Aorta (tissue), 5 donors: ENCODE results near the gene GALNT10. TPM values are rescaled to one million over a fixed set of nuclear protein-coding genes. Genes with fewer than 3 reads are reported as not detected.

Experiments
- ATAC-seq: fragments of 200-7000 bp; cut with Tn5 transposase; one replicate; pipeline ENCODE4 v1.9.1; 2022; ENCODE audit warnings: moderate library complexity; ENCODE audit not compliant: low FRiP score
- DNase-seq, 2 donors: peaks; one replicate each; pipeline ENCODE4 v3.0.0-alpha.2; 2020
- H3K27ac ChIP-seq, 2 donors: one replicate each; pipeline ENCODE4 v1.5.1; 2013; ENCODE audit warnings: low read length in 2 of 2, mild to moderate bottlenecking in 2 of 2, moderate library complexity in 2 of 2, control low read depth in 1 of 2, inconsistent platforms in 1 of 2, low read depth in 1 of 2
- H3K27me3 ChIP-seq, 2 donors: one replicate each; pipeline ENCODE4 v1.6.1; 2013; ENCODE audit warnings: control low read depth in 1 of 2, low read length in 1 of 2, mild to moderate bottlenecking in 1 of 2, moderate library complexity in 1 of 2; ENCODE audit not compliant: insufficient read depth in 2 of 2, control insufficient read depth in 1 of 2
- H3K36me3 ChIP-seq, 2 donors: one replicate each; pipeline ENCODE4 v1.6.1; 2013; ENCODE audit warnings: control low read depth in 1 of 2, low read length in 1 of 2, mild to moderate bottlenecking in 1 of 2; ENCODE audit not compliant: insufficient read depth in 2 of 2, control insufficient read depth in 1 of 2
- H3K4me1 ChIP-seq, 2 donors: one replicate each; pipeline ENCODE4 v1.6.1; 2013; ENCODE audit warnings: low read length in 2 of 2, control low read depth in 1 of 2, mild to moderate bottlenecking in 1 of 2, moderate library complexity in 1 of 2; ENCODE audit not compliant: insufficient read depth in 2 of 2, control insufficient read depth in 1 of 2
- H3K4me3 ChIP-seq, 2 donors: one replicate each; pipeline ENCODE4 v1.5.1; 2013; ENCODE audit warnings: low read length in 2 of 2, control low read depth in 1 of 2, mild to moderate bottlenecking in 1 of 2
- H3K9me3 ChIP-seq: one replicate; pipeline ENCODE4 v1.6.1; 2013; ENCODE audit warnings: mild to moderate bottlenecking, low read length; ENCODE audit not compliant: control insufficient read depth
- WGBS, 2 donors: extraction: QIAGEN DNeasy Blood & Tissue Kit; methylation state at CpG; one replicate each; pipeline ENCODE4 v1.1.7; 2013; 5-methylcytosine and 5-hydroxymethylcytosine counted together
- intact Hi-C, 2 donors: fragments of 100-400 bp; cut with DNase I; formaldehyde crosslinking; loops; one replicate each; pipeline versions ENCODE4 v1.14.2 to v1.15.0; 2022
- polyA plus RNA-seq, 2 donors: library from polyadenylated mRNA; stranded (reverse); fragments of 200-250 nt; gene quantifications; one replicate each; pipeline ENCODE4 v1.2.3, GENCODE V29; 2013
- total RNA-seq, 2 donors: library from RNA; stranded (reverse); fragmentation: NEBNext Ultra II Directional; extraction: Animal tissue kit (Norgen Biotek cat#: 25700); gene quantifications; one replicate each; pipeline ENCODE4 v1.2.1, GENCODE V29; 2021
- donor health status: healthy with polysubstance abuse.
- donor health status: Bipolar disorder and iron deficiency.
- donor health status: DM: no; HTN: no; CAD: no.
- donor health status: DM: no; HTN: no; CAD: no.
- donor health status: DM: yes; HTN: yes; CAD: no.

The GALNT10 gene
- total and polyA plus RNA-seq, 4 donors, result 9.1 to 44.2 (median 26.7) TPM

DNA sequence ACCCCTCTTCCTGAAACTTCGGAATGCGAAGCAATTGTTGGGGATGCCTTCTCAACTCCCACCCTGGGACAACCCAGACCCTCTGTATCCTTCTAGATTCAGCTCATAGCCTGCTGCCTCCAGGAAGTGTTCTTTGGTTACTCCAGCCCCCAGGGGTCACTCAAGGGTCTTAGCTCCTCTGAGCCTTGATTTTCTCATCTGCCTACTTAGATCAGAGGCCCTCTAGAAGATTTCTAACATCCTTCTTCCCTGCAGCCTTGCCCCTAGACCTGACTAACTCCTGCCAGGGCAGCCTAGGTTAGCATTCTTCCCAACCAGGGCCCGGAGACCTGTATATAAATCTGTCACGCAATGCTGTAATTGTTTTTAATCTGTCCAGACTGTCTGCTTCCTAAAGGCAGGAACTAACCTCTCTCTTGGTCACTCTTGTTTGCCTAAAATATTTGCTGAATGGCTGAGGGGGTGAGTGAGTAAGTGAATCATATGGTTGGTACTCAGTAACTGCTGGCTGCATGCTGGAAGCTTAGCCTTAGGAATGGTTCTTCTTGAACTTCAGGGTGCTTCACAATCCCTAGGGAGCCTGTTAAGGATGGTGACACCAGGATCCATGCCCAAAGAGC lies 8.2 kb downstream of the GALNT10 start:
- Histone ChIP-seq H3K9me3 (no peaks in the 10 kb centered on the region), H3K27me3 (no peaks in the 10 kb centered on the region), H3K36me3 (no peaks in the 10 kb centered on the region), H3K27ac (no peak overlapping the region), H3K4me1 (peaks cover 0 to 3% of the 10 kb centered on the region in 2 donors), H3K4me3 (no peak overlapping the region)
- intact Hi-C loops, result loop anchor here in 1 of 2 donors (5.0 to 10.0 kb wide), 2 partner anchors 86 to 159 kb away; no protein-coding TSS in a partner anchor
- WGBS, 2 donors, result 84 to 85% methylated on average over 4 of the region's 4 CpGs
- DNase-seq, result no peak
- no peak for ATAC-seq

DNA sequence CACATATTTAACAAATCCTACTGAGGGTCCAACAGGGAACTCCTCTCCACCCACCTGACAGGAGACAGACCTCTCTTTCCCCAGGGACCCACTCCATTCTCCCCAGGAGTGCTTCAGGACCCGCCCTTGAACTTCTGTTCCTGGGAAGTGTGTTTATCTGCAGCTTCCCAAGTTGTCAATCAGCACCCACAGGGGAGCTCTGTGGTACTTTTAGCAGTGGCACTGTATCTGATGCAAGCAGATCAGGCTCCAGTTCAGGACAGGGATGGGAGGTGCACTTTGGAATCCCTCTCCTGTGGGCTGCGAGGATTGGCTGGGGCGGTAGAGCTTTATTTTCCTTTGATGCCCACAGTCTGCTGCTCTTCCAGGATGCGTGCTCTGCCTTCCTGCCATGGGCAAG lies 8.7 kb downstream of the GALNT10 start:
- no peaks in the 10 kb centered on the region for H3K27me3 ChIP-seq
- peaks cover 0 to 3% of the 10 kb centered on the region in 2 donors for H3K4me1 ChIP-seq
- 95 to 99% methylated on average over 4 of the region's 4 CpGs for WGBS, 2 donors

DNA sequence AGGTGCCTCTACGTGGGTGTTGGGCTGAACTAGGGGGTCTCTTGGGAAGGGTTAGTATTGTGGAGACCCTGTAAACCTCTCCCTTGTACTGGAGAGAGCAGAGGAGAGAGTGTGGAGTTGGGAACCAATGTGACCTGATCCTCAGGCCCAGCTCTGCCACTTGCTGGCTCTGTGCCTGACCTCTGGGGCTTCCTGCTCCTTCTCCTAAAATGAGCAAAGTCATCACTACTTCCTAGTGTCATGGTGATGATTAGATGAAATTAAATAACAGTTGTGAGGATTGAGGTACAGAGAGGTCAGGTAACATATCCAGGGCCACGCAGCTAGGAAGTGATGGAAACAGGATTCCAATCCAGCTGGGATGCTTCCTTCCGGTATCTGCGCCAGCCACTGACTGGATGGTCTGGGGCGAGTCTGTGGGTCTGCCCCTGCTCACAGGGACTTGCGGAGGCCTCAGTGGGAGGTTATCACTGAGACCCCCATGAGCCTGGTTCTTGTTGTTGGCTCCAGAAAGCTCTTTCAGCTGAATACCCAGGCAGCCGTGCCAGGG lies 9.2 kb downstream of the GALNT10 start:
- intact Hi-C loops, result loop anchor here in 1 of 2 donors (5.0 to 10.0 kb wide), 2 partner anchors 85 to 158 kb away; no protein-coding TSS in a partner anchor
- WGBS, 2 donors, result 92 to 95% methylated on average over 7 of the region's 7 CpGs
- no peak overlapping the region for H3K4me3 ChIP-seq
- ATAC-seq, result no peak
- no peaks in the 10 kb centered on the region for H3K27me3 ChIP-seq
- no peaks in the 10 kb centered on the region for H3K36me3 ChIP-seq
- H3K27ac ChIP-seq, result no peak overlapping the region
- no peaks in the 10 kb centered on the region for H3K9me3 ChIP-seq
- no peak for DNase-seq
- H3K4me1 ChIP-seq, result no peaks in the 10 kb centered on the region

More for the DNA sequence above, 8.7 kb downstream of the GALNT10 start:
- Histone ChIP-seq H3K9me3 (no peaks in the 10 kb centered on the region), H3K4me3 (no peak overlapping the region), H3K36me3 (no peaks in the 10 kb centered on the region), H3K27ac (no peak overlapping the region)
- no peak for DNase-seq
- ATAC-seq, result no peak
- intact Hi-C loops, result loop anchor here in 1 of 2 donors (5.0 to 10.0 kb wide), 2 partner anchors 86 to 158 kb away; no protein-coding TSS in a partner anchor

DNA sequence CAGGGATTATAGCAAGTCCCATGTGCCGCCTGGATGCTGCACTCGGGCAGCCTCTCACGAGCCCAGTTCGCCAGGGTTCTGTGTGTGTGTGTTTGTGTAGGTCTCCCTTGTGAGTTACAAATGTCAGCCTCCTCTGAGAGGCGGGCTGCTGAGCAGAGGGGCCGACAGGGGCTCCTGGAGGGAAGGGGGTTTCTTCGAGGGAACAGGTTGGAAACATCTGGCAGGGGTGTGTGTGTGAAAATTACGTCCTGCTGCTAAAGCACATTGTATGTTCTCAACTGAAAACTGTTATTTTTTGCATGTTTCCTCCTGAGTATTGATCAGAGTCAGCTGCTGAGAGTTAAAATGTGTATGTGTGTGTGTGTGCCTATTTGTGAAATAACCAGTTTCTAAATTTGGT lies 9.7 kb downstream of the GALNT10 start:
- H3K4me1 ChIP-seq, result no peaks in the 10 kb centered on the region
- no peaks in the 10 kb centered on the region for H3K36me3 ChIP-seq
- H3K27me3 ChIP-seq, result no peaks in the 10 kb centered on the region
- 94 to 95% methylated on average over 8 of the region's 8 CpGs for WGBS, 2 donors
- H3K4me3 ChIP-seq, result no peak overlapping the region
- H3K9me3 ChIP-seq, result no peaks in the 10 kb centered on the region
- ATAC-seq (no peak), DNase-seq (no peak)
- intact Hi-C loops, result no loop called here
- H3K27ac ChIP-seq, result no peak overlapping the region

DNA sequence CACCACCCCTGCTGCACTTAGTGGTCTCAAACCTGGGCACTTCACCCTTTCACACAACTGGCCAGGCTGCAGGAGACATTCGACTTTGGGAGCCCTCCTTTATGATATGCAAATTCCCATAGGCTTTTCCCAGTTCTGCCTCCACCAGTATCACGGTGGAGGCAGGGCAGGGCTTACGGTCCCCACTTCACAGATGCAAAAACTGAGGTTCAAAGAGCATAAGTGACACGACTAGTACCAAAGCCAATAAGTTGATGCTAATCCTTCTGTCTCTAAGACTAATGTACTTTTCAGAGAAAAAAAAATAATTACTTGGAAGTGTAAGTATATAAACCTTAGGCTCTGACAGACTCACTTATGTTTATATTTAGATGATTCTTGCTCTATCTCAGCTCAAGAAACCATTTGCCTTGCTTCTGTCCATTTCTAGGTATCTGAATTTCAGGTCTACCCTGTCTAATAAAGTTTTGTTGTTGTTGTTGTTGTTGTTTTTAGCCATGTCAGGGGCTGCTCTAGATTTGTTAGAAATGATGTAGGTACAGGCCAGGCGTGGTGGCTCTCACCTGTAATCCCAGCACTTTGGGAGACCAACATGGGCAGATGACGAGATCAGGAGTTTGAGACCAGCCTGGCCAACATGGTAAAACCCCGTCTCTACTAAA lies 10.7 kb downstream of the GALNT10 start:
- Histone ChIP-seq H3K27me3 (no peaks in the 10 kb centered on the region), H3K4me1 (no peaks in the 10 kb centered on the region), H3K27ac (no peak overlapping the region), H3K9me3 (no peaks in the 10 kb centered on the region), H3K4me3 (no peak overlapping the region), H3K36me3 (no peaks in the 10 kb centered on the region)
- WGBS, 2 donors, result 91% methylated on average over 7 of the region's 7 CpGs
- DNase-seq (no peak), ATAC-seq (no peak)
- intact Hi-C loops, result no loop called here

DNA sequence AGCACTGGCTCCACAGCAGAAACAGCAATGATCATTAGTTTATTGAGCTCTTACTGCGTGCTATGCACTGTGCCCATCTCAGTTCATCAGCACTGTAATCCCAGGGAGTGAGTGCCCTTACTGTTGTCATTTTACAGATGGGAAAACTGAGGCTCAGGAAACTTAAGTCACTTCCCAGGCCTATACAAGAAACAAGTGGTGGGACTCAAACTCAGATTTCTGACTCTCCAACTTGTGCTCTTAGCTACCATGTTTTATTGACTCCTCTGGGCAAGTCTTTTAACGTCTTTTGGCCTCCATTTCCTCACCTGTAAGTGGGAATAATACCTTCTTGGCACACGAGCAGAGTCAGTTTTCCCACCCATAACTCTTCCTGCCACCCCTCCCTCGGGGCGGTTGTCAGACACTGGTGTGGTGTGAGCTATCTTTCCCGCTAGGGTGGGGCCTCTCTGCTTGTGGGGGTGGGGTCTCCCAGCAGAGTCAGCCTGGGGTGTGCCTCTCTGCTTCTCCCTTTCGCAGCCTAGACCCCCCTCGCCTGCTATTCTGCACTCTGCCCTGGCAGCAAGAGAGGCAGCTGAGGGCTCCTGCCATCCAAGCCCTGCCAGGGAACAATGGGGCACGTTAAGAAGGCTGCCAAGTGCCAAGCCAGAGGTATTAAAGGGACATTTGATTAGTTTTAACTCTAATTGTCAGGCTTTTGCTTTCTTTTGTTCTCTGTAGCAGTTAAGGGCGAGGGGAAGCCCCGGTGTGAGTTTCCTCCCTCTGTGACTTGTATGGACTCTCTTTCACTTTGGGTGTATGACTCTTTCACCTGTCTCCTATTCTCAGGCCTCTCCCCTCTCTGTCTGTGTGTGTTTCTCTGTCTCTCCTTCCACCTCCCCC lies 12.1 kb downstream of the GALNT10 start:
- Histone ChIP-seq H3K27ac (no peak overlapping the region), H3K4me1 (no peaks in the 10 kb centered on the region), H3K36me3 (no peaks in the 10 kb centered on the region), H3K9me3 (no peaks in the 10 kb centered on the region), H3K27me3 (no peaks in the 10 kb centered on the region), H3K4me3 (no peak overlapping the region)
- ATAC-seq (no peak), DNase-seq (no peak)
- 63 to 71% methylated on average over 11 of the region's 11 CpGs for WGBS, 2 donors
- intact Hi-C loops, result no loop called here

DNA sequence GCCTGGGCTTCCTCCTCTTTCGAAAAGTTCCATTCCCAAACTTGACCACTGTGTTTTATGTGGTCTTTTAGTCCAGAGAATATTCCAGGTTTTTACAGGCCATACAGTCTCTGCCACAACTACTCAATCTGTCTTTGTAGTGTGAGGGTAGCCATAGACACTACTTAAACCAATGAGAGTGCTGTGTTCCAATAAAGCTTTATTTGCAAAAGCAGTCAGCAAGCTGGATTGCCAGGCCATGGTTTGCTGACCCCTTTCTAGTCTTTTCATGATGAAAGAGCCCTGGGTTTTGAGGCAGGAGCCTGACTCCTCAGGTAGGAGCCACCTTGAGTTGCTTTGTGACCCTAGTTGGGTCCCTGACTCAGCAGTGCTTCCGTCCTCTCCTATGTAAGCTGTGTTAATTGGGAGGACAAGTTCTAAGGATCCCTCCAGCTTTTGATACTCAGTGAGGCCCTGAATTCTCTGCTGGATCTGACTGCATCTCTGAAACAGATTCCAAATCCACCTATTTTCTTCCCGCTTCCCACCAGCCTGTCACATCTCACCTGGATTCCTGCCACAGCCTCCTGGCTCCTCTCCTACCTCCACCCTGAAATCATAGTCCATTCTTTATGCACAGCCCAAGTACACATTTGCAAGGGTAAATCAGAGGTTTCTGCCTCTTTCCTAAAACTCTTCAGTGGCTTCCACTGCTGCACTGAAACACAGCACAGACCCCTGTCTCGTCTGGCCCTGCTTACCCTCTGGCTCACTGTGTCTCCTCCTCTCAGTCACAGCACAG lies 13.5 kb downstream of the GALNT10 start:
- 92 to 95% methylated on average over 4 of the region's 4 CpGs for WGBS, 2 donors
- Histone ChIP-seq H3K4me1 (no peaks in the 10 kb centered on the region), H3K9me3 (no peaks in the 10 kb centered on the region), H3K4me3 (no peak overlapping the region), H3K27ac (no peak overlapping the region), H3K36me3 (no peaks in the 10 kb centered on the region), H3K27me3 (no peaks in the 10 kb centered on the region)
- intact Hi-C loops, result no loop called here
- DNase-seq, result no peak
- no peak for ATAC-seq
